Measurements from ENCODE around the gene NHLH1.

The NHLH1 gene

GRCh38 chr1:160359559-160360226 lies 7.2 kb upstream of the NHLH1 start:
- no peak for DNase-seq

GRCh38 chr1:160360227-160360695 lies 6.6 kb upstream of the NHLH1 start:
- DNase-seq, result no peak

GRCh38 chr1:160361199-160361598 lies 5.7 kb upstream of the NHLH1 start:
- no peak for DNase-seq

- no peak for DNase-seq
These were observed 5.1 kb upstream of the NHLH1 start for GRCh38 chr1:160361814-160362167.

- DNase-seq, result no peak
These were observed 4.5 kb upstream of the NHLH1 start for GRCh38 chr1:160362168-160362957.

GRCh38 chr1:160363010-160363409 lies 3.9 kb upstream of the NHLH1 start:
- DNase-seq, result no peak

GRCh38 chr1:160363951-160364735 lies 2.7 kb upstream of the NHLH1 start:
- DNase-seq, result no peak

- no peak for DNase-seq
These were observed 1.5 kb upstream of the NHLH1 start for GRCh38 chr1:160365325-160365724.

GRCh38 chr1:160367516-160367900 lies 637 bp downstream of the NHLH1 start:
- DNase-seq, result no peak

- no peak for DNase-seq
These were observed 1.4 kb downstream of the NHLH1 start for GRCh38 chr1:160367934-160368923.

GRCh38 chr1:160369087-160369486 lies 2.2 kb downstream of the NHLH1 start:
- DNase-seq, result no peak

GRCh38 chr1:160370561-160371345 lies 3.9 kb downstream of the NHLH1 start:
- DNase-seq, result no peak

GRCh38 chr1:160371346-160371631 lies 4.4 kb downstream of the NHLH1 start:
- DNase-seq, result no peak

- no peak for DNase-seq
These were observed 4.9 kb downstream of the NHLH1 start for GRCh38 chr1:160371756-160372155.

- no peak for DNase-seq
These were observed 6.8 kb downstream of the NHLH1 start for GRCh38 chr1:160373696-160374095.

GRCh38 chr1:160374306-160375110 lies 7.6 kb downstream of the NHLH1 start:
- no peak for DNase-seq

- peak; percentile 6 for DNase-seq
These were observed 9.1 kb downstream of the NHLH1 start for GRCh38 chr1:160375788-160376524.

GRCh38 chr1:160376525-160377131 lies 9.8 kb downstream of the NHLH1 start:
- peak; percentile 75 for DNase-seq

GRCh38 chr1:160377585-160378206 lies 10.8 kb downstream of the NHLH1 start:
- DNase-seq, result no peak

Data from DMS153 (cell line).